Stimulated activated CD4-positive, alpha-beta T cell treated with anti-CD3 and anti-CD28 coated beads, Interleukin-4, amount 100 ng/mL, for 24 hours (primary cell): Measurements from ENCODE around the gene TTYH2.
A peak's percentile ranks its signal among the peaks of the same experiment; 100 is the strongest.
"Not testable (repeated sequence)": the region's sequence is repeated elsewhere in the genome, so short reads cannot be mapped to it uniquely, and the experiment has no call there.

Experiments
- DNase-seq: peaks from one replicate; pipeline ENCODE4 v3.0.0-alpha.2; 2020

TTYH2 gene, protein sequence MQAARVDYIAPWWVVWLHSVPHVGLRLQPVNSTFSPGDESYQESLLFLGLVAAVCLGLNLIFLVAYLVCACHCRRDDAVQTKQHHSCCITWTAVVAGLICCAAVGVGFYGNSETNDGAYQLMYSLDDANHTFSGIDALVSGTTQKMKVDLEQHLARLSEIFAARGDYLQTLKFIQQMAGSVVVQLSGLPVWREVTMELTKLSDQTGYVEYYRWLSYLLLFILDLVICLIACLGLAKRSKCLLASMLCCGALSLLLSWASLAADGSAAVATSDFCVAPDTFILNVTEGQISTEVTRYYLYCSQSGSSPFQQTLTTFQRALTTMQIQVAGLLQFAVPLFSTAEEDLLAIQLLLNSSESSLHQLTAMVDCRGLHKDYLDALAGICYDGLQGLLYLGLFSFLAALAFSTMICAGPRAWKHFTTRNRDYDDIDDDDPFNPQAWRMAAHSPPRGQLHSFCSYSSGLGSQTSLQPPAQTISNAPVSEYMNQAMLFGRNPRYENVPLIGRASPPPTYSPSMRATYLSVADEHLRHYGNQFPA

DNA sequence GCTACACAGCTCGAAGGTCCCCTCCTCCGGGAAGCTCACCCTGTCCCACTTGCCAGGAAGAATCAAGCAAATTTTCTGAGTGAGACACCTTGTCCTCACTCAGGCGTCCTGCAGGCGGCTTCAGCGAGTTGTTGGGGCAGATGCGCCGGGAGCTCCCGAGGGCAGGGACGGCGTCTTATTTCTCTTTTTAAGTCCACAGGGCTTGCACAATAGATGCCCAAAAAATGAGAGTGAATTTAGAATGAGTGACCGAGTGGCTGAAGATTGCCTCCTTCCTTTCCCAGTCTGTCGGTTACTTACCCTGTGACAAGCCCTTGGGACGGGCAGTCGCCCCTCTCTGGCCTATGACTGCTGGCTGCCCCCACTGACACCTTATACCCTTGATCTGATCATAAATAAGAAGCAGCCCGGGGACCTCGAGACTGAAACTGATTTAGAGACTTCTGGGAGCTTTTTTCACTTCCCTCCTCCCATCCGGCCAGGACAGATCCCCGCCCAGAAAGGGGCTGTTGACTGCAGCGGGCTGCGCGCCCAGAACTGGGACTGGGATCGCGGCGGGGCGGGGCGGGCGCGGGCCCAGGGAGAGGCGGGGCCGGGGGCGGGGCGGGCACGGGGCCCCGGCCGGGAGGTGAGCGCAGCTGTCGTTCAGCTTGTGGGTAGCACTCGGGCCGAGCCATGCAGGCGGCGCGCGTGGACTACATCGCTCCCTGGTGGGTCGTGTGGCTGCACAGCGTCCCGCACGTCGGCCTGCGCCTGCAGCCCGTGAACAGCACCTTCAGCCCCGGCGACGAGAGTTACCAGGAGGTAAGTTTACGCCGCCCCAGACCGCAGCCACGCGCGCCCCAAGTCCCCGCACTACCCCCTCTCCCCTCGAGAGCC is at the start of gene TTYH2:
TSS of gene TTYH2 (plus strand) at position 659 of the 879 bp plus-strand sequence. CDS start at position 676, 17 bp downstream.
- DNase-seq, result peak; percentile 70

DNA sequence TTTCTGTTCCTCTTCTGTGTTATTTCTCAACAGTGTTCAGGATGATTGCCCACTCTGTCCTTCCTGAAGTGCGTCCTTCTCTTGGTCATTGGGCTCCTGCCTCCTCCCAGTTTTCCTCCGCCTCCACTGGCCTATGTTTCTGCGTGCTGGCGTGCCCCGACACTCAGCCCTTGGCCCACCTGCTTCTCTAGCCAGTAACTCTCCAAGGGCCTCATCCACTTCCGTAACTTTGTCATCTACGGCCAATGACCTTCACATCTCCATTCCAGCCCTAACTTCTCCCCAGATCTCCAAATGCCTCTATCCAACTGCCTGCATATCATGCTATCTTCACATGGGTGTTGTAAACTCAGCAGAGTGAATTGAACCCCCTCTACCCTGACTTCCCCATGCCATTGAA is 49.5 kb upstream of the TTYH2 start:
- no peak for DNase-seq

DNA sequence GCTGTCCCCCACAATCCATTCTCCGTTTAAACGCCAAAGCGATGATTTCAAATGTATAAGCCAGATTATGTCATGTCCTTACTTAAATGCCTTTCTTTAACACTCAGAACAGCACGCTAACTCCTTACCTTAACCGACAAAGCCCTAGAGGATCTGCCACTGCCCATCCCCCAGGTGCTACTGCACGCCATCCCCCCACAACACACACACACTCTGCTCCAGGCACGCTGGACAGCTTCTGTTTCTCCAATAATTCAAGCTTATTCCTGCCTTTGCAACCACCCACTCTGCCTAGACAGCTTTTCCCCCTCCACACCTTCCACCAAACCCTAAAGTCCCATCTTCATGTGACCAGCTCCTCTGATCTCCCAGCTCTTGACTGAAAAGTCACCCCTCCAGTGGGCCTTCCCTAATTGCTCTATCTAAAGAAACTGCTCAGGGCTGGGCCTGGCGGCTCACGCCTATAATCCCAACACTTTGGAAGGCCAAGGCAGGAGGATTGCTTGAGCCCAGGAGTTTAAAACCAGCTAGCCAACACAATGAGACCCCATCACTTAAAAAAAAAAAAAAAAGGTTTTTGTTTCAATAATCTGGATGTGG is 48.8 kb upstream of the TTYH2 start:
- DNase-seq, result no peak

DNA sequence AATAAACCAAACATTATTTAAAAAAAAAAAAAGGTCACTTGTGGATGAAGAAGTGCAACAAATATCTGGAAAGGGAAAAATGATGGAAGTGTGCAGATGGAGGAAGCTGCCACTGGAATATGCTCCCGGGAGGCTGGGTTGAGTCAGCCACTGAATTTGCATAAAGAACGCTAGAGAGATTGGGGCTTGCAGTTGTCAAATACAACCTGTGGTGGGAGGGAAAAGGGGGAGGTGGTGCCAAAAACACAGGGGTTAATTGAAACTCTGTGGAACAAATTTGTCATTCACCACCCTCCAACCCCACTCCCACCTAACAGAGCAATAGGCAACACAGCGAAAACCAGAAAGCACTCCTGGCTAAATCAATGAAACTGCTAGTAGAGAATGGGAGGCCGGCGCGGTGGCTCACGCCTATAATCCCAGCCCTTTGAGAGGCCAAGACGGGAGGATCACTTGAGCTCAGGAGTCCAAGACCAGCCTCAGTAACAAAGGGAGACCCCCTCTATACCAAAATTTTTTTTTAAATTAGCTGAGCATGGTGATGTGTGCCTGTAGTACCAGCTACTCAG is 47.5 kb upstream of the TTYH2 start:
- DNase-seq, result no peak

DNA sequence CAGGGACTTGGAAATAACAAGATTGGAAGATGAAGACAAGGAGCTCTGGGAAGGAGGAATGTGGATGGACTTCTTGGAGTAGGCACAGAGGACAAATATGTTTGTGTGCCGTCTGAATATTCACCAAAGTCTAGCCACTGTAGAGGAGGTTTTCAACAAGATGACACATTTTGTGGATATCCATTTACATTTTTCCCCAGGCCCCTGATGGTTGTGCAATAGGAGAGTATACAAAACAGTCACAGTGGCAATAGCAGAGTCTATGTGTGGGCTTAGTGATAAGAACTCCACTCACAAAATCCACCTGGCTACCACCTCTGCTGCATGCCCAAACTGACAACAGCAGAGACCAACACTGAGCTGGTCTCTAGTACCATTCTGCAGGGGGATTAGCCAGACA is 42.4 kb upstream of the TTYH2 start:
- DNase-seq, result no peak

DNA sequence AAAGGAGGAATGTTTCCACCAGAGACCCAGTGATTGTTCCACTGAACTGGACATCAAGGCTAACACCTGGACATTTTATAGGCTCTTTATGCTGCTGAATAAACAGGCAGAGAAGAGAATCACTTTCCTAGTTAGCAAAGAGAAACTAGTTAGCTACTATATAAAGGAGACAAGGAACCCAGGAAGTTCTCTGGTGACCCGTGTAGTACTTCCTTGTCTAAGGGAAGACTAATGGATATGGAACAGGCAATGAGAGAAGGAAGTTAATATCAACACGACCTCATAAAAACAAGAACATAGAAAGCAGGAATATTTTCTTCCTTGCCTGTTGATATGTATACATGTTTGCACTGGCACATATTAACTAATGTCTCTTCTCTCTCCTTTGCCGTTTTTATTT is 40.7 kb upstream of the TTYH2 start:
- DNase-seq, result no peak

DNA sequence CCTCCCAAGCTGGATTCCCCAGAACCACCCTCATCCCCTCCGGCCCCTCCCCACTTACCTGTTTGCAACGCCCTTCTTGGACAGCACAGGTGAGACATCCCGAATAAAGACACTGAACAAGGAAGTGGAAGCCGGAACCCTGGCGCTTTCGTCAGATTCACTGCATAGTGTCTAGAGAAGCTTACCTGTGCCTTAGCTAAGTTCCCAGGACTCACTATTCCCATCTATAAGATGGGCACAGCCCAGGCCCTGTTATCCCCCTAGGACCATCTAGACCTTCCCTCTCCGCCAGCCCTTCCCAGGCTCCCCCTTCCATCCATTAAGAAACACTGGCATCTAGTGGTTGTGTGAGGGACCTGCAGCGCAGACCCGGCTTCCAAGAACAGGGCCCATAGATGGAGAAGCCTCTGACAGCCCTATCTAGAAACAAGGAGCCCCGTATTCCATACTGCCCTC is 36.8 kb upstream of the TTYH2 start:
- DNase-seq, result peak; percentile 45

DNA sequence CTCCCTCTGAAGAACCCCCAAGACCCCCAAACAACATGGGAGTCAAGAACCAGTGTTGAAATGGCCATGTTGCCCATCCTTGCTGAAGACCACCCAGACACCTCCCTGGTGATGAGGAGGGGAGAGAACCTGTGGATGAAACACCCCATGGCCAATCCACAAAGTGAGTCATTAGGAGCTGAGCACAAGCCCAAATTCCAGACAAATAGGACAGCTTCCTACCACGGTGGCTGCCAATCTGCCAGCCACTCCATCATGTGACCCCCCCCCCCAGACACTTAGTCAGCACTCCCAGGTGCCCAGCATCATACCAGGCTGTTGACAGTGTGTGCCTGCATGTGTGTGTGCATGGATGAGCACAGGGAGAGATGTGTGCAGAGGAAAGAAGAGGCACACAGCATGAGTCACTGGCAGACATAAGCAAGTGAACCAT is 36.3 kb upstream of the TTYH2 start:
- no peak for DNase-seq

DNA sequence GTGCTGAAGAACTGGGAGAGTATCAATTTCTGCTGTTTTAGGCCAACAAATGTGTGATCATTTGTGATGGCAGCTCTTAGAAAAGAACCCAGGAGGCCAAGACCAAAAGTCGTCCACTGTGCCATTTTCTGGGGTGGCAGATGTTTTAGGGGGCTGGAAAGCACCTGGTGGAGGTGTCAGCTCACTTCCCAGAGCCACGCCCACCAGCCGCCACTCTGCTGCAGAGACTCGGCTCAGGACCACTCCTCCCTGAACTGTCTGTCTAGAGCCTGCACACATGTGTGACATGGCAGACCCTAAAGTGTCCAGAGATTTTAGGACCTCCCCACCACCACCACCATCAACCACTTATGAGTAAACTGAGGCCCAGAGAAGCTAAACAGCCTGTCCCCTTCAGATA is 33.8 kb upstream of the TTYH2 start:
- no peak for DNase-seq

DNA sequence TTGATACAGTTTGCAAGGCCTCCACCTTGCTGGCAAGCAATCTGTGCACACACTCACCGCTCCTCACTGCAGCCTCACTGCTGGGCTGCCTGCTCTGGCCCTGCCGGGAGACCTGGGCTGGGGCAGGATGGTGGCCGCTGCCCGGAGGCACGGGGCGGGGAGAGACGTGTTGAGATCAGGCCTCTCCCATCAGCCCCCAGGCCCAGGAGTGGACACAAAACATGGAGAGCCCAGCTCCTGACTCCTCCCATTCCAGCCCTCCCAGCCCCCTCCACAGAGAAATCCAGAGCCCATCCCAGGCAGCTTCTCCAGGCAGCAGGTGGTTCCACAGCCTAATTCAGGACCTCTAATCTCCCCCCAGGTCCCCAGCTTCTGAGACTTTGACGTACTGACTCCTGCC is 33.0 kb upstream of the TTYH2 start:
- DNase-seq, result no peak

DNA sequence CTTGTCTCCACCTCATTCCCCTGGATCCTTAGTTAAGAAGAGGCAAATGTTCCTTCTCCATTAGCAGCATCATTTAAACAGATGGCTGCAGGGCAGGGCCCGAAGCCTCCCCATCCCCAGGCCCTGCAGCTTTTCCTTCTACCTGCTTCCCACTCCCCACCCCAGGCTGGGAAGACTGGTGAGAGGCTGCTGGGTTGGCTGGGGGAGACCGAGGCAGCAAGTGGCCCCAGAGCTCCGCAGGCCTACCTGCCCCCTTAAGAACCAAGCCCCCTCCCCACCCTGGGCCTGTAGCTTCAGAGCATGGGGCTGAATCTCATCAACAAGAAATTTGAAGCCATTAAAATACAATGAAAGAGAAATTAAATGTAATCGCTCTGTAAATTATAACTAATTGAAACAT is 32.0 kb upstream of the TTYH2 start:
- DNase-seq, result no peak

DNA sequence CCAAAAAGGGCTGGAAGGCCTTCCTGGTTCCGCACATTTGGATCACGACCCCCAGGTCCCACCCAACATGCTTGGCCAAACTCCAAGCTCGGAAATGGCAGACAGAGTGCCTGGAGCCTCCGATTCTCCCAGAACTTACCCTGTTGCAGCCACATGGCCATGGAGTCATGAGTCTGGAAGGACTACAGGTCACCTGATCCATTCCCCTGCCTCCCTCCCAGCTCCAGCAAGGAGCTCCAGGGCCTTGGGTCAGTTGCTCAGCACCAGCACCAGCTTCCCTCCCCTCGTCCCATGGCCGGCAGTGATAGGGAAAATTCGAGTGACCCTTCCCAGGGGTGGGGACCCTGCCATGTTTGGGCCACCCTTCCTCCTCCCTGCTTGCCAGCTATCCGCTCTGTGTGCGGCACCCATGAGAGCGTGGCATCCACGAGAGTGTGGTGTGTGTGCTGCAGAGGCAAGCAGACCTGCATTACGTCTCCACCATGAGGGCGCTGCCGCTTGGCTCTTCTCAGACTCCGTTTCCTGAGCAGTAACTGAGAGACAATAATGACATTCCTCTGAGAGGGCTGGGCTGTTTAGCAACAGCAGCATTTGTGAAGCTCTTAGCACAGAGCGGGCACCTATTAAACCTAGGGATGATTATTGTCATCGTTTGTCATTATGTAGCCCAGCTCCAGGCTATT is 31.2 kb upstream of the TTYH2 start:
- DNase-seq, result no peak

DNA sequence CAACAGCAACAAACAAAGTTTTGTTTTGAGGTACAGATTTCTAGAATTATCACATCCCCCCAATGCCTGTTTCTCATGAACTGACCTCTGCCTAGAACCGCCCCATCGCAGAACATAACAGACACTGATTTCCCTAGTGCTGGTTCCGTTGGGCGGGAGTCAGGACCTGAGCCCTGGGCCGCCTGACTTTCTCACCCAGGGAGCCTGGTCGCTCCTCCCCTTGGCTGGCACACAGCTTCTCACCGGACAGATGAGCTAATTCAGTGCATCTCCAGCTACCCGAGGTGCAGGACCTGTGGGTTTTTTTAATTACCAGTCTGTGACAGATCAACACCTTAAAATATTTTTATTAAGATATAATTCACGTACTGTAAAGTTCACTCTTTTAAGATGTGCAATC is 30.0 kb upstream of the TTYH2 start:
- DNase-seq, result no peak

DNA sequence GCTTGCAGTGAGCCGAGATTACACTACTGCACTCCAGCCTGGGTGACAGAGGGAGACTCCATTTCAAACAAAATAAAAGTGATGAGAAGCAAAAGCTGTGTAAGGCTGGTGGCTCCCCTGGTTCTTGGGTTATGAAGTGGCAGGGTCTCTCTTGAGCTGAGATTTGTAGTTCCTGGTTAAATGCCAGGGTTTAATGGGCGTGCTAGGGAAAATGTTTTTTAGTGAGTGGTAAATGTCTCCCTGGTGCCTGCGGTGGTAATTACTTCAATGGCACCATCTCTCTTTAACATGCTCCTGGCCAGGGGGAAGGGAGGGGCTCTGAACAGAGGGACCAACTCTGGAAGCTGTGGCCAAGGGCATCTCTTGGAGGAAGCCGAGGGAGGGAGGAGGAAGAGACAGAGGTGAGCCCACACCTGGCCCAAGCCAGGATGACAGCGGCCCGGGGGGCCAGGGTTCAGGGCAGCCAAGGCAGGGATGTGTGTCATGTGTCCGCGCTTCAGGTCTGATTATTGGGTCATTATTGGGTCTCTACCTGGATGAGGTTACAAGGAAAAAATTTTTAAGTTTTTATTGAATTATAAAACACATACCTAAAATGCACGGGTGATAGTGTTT is 27.7 kb upstream of the TTYH2 start:
- DNase-seq, result no peak

DNA sequence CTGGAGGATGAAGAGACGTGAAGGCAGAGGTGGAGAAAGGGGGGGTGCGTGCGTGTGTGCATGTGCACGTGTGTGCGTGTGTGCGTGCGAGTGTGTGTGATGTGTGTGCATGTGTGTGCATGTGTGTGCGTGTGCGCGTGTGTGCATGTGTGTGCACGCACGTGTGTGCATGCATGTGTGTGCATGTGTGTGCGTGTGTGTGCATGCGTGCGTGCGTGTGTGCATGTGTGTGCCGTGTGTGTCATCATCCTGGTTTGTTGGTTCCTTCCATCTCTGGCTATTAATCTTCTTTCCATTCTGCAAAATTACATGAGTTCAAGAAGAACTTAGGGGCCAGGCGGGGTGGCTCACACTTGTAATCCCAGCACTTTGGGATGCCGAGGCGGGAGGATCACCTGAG is 26.9 kb upstream of the TTYH2 start:
- DNase-seq, result no peak

DNA sequence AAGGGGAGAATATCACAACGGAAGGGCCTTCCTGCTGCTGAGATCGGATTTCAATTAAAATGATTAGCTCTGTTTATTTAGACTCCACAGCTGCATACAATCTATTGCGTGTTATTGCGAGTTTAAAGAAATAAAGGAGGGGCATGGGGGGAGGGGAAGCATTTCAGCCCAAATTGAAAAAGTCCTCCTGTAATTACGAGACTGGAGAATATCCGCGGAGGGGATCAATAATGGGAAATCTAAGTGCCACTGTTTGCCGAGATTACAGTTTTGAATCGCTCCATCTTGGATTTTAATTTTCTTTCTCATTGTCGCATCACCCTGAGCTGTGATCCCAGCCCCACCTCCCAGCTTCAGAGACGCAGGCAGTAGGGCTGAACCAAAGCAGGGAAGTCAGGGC is 25.6 kb upstream of the TTYH2 start:
- no peak for DNase-seq

DNA sequence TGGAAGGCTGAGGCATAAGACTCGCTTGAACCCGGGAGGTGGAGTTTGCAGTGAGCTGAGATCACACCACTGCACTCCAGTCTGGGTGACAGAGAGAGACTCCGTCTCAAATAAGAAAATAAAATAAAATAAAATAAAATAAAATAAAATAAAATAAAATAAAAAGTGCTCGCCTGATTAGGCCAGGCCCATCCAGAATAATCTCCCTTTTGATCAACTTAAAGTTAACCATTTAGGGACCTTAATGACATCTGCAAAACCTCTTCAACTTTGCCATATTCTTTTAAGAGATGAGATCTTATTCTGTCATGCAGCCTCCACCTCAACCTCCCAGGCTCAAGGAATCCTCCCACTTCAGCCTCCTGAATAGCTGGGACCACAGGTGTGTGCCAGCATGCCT is 24.7 kb upstream of the TTYH2 start:
- not testable (repeated sequence) for DNase-seq

DNA sequence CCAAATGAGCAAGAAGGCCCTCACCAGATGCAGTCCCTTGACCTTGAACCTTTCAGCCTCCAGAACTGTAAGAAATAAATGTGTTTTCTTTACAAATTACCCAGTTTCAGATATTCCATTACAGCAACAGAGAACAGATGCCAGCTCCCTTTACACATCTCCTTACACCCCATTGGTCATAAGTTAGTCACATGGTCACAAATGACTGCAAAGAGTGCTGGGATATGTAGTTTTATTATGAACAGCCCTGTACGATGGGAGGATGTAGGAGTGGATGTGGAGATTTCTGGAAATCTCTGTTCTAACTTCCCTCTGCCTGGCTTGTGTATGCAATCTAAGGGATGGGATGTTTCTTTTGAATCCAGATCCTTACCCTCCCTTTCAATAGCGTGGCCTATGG is 23.2 kb upstream of the TTYH2 start:
- DNase-seq, result no peak

DNA sequence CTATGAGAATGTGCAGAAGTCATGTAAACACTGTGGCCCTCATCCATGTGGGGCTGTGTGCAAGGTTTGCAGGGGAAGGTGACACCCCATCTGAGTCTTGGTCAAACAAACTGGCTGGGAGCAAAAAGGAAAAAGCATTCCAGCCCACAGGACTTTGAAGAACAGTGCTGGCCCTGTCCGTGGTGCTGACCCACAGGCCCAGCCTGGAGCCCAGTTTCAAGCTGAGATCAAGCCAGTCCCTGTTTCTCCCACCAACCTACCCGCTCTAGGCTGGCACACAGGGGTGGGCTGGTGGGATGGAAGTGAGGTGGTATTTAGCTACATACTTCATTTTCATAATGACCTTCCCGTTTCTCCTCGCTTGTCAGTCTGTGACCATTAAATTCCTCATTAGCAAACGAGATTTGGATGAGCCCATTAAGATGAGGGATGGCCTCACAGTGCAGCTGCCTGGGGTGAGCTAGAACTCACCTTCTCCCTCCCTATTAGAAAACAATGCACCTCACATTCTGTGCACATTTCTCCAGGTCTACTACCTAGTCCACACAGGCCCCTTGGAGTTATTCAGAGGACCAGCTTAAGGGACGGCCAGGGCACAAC is 22.5 kb upstream of the TTYH2 start:
- no peak for DNase-seq

DNA sequence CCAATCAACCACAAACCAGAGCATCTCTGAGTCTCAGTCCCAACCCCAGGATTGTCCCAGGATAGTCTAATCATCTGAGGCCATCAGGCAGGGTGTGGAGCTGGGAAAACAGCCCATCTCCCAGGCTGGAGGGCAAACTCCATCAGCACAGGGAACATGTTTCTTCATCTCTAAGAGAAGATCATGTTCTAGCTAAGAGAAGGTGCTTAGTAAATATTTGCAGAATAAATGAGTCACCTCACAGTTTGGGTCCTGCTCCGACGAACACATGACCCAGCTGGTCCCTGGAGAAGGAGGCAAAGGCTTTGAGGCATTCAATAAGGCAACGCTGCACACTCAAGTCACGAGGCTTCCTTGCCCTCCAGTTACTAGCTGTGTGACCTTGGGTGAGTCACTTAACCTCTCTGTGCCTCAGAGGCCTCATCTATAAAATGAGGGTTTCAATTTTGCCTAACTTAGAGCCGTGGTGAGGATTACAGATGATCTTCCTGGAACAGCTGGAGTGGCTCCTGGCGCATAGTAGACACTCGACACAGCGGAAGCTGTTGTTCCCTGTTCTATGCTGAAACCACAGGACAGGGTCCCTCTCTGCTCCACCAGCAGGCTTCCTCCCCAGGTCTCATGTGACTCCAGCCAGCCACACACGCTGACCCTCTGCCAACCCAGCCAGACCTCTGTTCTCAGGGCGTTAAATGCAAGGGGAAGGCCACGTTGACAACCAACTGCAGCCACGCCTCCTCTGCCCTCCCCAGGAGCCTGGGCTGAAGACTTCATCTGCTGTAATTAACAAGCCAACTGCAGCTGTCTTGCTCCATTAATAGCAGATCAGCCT is 20.2 kb upstream of the TTYH2 start:
- DNase-seq, result no peak

DNA sequence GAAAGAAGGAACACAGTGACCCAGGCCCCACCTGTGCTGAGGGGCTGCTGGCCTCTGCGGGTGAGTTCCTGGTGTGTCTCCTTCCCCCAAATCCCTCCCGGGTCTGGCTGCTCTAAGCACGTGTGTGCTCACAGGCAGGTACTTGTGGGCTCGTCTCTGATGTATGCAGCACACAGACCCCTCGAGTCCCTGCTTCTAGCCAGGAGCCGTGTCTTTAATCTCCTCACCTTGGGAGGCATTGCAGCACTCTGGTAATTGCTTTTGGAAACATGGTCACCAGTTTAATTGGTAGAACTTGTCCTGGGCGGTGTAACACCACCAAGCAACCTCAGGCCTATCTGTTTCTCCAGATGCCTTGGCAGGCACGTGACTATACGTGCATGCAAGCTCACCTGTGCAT is 18.7 kb upstream of the TTYH2 start:
- DNase-seq, result no peak
